ENCODE data around the gene IL1R1. TPM values are rescaled to one million over a fixed set of nuclear protein-coding genes. Genes with fewer than 3 reads are reported as not detected.

Gene IL1R1
- polyA plus RNA-seq, 1 donor from 2014 or later, result not detected

DNA sequence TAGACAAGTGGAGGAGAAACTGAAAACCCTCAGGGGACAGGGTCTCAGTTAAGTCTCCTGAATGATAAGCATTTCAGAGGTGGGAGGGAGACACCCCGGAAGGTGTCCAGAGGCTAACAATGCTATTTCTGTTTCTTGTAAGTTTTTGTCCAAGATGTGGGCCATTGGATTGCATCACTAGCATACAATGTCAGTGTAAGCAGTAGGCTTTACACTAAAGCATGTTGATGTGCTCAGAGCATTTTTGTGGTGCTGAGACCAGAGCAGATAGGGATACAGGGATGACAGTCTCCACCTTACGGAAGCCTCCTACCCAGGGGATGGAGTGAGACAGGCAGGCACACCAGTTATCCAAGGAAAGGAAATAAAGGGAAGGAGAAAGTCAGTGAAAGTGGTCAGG lies 2.2 kb upstream of the IL1R1 start:
- no peaks in the 10 kb centered on the region for H3K79me2 ChIP-seq (replicated peaks; ENCODE audit: insufficient read depth, low read length)
- no peaks in the 10 kb centered on the region for H4K20me1 ChIP-seq (ENCODE audit: insufficient read depth)
- no peak overlapping the region for H3K4me2 ChIP-seq (ENCODE audit: low read length)
- H3K27ac ChIP-seq (ENCODE audit: low read length), result no peak overlapping the region
- H3K9ac ChIP-seq (ENCODE audit: low read length), result no peak overlapping the region
- H3K9me2 ChIP-seq (ENCODE audit: insufficient read depth, low read length), result no peaks in the 10 kb centered on the region
- H3K9me3 ChIP-seq (ENCODE audit: low read length), result no peaks in the 10 kb centered on the region
- H3K27me3 ChIP-seq (ENCODE audit: insufficient read depth, low read depth, low read length), result peaks cover 29% of the 10 kb centered on the region
- no peaks in the 10 kb centered on the region for H3F3A ChIP-seq (ENCODE audit: insufficient read depth, low read length, poor library complexity, severe bottlenecking)
- no peaks in the 10 kb centered on the region for H3K36me3 ChIP-seq (ENCODE audit: insufficient read depth, low read length)
- no peak overlapping the region for H3K4me3 ChIP-seq (ENCODE audit: low read length)
- TF ChIP-seq, protein P1, sequence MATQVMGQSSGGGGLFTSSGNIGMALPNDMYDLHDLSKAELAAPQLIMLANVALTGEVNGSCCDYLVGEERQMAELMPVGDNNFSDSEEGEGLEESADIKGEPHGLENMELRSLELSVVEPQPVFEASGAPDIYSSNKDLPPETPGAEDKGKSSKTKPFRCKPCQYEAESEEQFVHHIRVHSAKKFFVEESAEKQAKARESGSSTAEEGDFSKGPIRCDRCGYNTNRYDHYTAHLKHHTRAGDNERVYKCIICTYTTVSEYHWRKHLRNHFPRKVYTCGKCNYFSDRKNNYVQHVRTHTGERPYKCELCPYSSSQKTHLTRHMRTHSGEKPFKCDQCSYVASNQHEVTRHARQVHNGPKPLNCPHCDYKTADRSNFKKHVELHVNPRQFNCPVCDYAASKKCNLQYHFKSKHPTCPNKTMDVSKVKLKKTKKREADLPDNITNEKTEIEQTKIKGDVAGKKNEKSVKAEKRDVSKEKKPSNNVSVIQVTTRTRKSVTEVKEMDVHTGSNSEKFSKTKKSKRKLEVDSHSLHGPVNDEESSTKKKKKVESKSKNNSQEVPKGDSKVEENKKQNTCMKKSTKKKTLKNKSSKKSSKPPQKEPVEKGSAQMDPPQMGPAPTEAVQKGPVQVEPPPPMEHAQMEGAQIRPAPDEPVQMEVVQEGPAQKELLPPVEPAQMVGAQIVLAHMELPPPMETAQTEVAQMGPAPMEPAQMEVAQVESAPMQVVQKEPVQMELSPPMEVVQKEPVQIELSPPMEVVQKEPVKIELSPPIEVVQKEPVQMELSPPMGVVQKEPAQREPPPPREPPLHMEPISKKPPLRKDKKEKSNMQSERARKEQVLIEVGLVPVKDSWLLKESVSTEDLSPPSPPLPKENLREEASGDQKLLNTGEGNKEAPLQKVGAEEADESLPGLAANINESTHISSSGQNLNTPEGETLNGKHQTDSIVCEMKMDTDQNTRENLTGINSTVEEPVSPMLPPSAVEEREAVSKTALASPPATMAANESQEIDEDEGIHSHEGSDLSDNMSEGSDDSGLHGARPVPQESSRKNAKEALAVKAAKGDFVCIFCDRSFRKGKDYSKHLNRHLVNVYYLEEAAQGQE (IDR thresholded peaks at IDR 0.05; ENCODE audit: borderline replicate concordance), result no peak
- no peak for TF ChIP-seq MXI1 (conservative IDR thresholded peaks at IDR 0.05; ENCODE audit: poor library complexity, severe bottlenecking)
- TF ChIP-seq, protein P2, sequence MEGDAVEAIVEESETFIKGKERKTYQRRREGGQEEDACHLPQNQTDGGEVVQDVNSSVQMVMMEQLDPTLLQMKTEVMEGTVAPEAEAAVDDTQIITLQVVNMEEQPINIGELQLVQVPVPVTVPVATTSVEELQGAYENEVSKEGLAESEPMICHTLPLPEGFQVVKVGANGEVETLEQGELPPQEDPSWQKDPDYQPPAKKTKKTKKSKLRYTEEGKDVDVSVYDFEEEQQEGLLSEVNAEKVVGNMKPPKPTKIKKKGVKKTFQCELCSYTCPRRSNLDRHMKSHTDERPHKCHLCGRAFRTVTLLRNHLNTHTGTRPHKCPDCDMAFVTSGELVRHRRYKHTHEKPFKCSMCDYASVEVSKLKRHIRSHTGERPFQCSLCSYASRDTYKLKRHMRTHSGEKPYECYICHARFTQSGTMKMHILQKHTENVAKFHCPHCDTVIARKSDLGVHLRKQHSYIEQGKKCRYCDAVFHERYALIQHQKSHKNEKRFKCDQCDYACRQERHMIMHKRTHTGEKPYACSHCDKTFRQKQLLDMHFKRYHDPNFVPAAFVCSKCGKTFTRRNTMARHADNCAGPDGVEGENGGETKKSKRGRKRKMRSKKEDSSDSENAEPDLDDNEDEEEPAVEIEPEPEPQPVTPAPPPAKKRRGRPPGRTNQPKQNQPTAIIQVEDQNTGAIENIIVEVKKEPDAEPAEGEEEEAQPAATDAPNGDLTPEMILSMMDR (IDR thresholded peaks at IDR 0.05; ENCODE audit: poor library complexity, severe bottlenecking), result no peak
- no peak overlapping the region for H2AFZ ChIP-seq (ENCODE audit: low read depth, low read length)

DNA sequence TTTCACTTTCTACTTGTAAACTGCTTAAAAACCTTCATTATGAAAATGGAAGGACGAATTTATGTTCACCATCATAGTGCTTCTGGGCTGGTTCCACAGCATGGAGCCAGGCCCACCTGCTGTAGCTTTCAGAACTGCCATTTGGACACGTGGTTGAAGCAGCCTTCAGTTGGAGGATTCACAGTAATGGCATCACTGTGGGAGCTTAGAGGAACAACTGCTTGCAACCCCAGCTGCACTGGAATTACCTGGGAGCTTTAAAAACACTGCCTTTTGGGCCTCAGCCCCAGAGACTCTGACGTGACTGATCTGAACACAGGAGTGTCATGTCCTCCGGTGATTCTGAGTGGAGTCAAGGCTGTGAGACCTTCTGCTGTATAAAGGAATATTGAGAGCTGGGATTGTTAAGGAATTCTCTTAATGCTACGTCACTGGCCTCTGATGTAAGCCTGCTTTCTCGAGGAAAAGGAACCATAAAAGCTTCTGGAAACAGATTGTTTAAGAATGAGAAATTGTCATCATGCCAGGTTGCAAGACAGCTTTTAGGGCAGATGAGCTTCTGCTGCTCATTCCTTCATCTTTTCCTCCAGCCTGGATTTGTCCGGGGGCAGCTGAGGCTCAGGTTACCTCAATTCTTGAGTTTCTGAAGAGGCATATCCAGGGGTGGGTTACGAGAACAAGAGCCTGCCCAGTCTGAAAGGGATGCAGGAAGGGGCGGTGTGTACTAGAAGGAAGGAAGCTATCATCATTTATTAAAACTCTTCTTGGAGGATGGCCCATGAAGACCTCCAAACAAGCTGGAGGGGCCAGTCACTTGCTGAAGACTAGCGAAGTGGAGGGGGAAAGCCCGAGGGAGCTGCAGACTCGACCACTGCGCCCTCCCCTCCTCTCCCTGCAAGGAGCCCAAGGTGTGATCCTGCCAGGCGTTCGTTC lies 1.3 kb upstream of the IL1R1 start:
- Histone ChIP-seq H3K27me3 (ENCODE audit: insufficient read depth, low read depth, low read length) (peaks cover 29% of the 10 kb centered on the region), H3F3A (ENCODE audit: insufficient read depth, low read length, poor library complexity, severe bottlenecking) (no peaks in the 10 kb centered on the region), H3K36me3 (ENCODE audit: insufficient read depth, low read length) (no peaks in the 10 kb centered on the region), H3K4me3 (ENCODE audit: low read length) (no peak overlapping the region), H4K20me1 (ENCODE audit: insufficient read depth) (no peaks in the 10 kb centered on the region), H2AFZ (ENCODE audit: low read depth, low read length) (no peak overlapping the region), H3K9ac (ENCODE audit: low read length) (no peak overlapping the region), H3K9me3 (ENCODE audit: low read length) (no peaks in the 10 kb centered on the region), H3K4me2 (ENCODE audit: low read length) (no peak overlapping the region), H3K79me2 (replicated peaks; ENCODE audit: insufficient read depth, low read length) (no peaks in the 10 kb centered on the region), H3K9me2 (ENCODE audit: insufficient read depth, low read length) (no peaks in the 10 kb centered on the region), H3K27ac (ENCODE audit: low read length) (no peak overlapping the region)
- TF ChIP-seq MXI1 (conservative IDR thresholded peaks at IDR 0.05; ENCODE audit: poor library complexity, severe bottlenecking), result no peak
- no peak for TF ChIP-seq EZH2 (IDR thresholded peaks at IDR 0.05; ENCODE audit: borderline replicate concordance, insufficient read depth, low read length, poor library complexity, severe bottlenecking)
- TF ChIP-seq, protein P1 (IDR thresholded peaks at IDR 0.05; ENCODE audit: borderline replicate concordance), result no peak
